Stimulated activated CD8-positive, alpha-beta memory T cell treated with anti-CD3 and anti-CD28 coated beads, Interleukin-7, amount 100 ng/mL, for 24 hours (primary cell): ENCODE results near the gene TOGARAM1.

ENCODE experiments used
- DNase-seq: peaks from one replicate; pipeline ENCODE4 v3.0.0-alpha.2; 2020; ENCODE audit warnings: low read depth

TOGARAM1 gene

DNA sequence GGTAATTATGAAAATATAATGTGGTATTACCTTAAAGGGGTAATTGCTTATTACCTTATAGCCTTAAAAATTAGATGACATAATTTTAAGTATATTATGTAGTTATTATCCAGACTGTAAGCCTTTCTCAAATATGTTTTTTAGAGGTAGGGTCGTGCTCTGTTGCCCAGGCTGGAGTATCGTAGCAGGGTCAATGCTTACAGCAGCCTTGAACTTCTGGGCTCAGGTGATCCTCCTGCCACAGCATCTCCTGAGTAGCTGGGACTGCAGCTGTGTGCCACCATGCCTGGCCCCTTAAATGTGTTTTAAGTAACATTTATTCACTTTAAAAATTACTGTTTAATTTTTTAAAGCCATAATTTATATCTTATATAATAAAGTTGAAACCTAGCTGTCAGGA is 132.3 kb downstream of the TOGARAM1 start:
- DNase-seq, result no peak

GRCh38 chr14:45095143-45095542 is 133.2 kb downstream of the TOGARAM1 start:
- no peak for DNase-seq

DNA sequence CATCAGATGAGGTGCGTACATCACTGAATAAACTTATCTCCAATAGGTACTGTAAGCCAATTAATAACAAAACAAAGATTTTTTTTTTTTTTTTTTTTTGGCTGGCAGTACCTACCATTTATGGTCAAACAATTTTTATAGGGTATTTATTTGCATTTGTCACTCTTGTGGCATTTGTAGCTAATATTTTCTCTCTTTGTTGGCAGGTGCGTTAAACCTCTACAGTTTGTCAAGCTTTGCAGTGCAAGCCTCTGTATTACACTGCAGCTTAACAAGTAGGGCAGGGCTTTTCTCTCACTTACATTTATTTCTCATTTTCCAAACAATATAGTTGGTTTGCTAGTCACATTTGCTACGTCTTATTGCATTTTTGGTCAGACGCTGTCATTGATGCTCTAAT is 134.2 kb downstream of the TOGARAM1 start:
- no peak for DNase-seq

DNA sequence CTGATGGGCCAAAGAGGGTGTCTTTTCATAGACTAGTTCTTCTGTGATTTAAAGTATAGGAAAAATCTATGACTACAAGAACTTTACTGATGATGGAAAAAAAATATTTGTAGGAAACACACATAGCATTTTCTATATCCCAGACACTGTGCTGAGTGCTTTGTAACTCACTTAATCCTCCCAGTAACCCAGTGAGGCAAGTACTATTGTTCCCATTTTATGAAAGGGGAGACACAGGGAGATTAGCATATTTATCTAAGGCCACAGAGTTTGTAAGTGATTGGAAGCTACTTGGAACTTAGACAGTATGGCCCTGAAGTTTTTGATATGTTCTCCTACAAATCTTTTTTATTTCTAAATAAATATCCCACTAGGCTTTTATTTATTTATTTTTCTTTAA is 141.8 kb downstream of the TOGARAM1 start:
- no peak for DNase-seq

DNA sequence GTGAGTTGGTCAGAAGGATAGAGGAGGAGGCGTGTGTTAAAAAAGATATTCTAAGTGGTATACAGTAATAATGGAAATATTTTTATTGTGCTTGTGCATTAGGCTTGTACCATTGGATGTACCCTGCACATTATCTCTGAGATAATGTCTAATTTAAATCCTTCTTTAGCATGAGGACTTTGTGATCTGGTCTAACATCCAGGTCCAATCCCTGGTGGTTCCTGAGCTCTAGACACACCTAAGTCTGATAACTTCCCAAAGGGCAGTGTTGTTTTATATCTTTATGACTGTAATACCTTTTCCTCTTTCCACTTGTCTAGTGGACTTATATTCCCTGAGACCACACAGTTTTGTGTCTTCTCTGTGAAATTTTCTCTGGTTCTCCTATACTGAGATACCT is 142.6 kb downstream of the TOGARAM1 start:
- DNase-seq, result no peak

GRCh38 chr14:45112896-45113781 is 151.1 kb downstream of the TOGARAM1 start:
- no peak for DNase-seq

DNA sequence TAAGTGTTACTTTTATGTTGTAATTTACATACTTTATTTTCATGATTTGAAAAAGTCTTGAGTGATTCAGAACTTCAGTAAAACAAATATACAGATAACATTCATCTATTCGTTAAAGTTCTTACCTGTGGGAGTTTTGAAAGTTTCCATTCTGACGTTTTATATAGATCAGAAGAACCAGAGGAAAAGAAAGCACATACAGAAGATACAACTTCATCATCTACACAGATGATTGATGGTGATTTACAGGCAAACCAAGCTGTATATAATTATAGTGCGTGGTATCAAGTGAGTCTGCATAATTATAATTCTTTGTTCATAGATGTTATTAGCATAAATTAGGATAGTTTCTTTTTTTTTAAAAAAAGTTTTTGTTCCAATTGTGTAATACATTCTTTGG is 152.3 kb downstream of the TOGARAM1 start:
- DNase-seq, result no peak

DNA sequence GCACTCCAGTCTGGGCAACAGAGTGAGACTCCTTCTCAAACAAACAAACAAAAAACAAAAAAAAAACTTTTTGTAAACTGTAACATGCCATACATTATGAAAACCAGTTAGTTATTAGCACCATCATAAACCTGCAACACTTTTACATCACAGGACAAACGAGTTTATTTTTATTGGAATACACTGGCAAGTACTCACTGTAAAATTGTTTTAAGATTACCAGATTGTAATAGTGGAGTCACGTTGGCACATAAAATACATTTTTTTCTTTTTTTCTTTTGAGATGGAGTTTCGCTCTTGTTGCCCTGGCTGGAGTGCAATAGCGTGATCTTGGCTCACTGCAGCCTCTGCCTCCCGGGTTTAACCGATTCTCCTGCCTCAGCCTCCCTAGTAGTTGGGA is 156.6 kb downstream of the TOGARAM1 start:
- DNase-seq, result no peak

DNA sequence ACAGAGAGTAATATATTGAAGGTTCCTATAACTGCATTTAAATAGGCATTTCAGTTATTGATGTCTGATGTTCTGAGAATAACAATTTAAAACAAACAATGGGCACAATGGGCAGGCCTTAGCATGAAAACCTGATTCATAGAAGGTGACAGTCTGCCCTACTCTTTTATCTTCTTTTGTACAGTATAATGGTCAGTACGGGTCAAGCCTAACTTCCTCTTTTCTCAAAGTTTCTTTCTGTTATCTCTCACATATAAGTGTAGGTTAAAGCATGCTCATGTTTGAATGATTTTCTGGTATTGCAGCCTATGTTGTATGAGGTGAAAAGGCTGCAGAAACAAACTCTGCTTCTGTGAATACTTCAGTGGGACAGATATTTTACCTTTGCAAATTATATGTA is 158.1 kb downstream of the TOGARAM1 start:
- DNase-seq, result no peak

- no peak for DNase-seq
Measured at GRCh38 chr14:45123271-45123670, 161.3 kb downstream of the TOGARAM1 start.
